Activated CD4-positive, alpha-beta T cell treated with anti-CD3 and anti-CD28 coated beads, Interleukin-10, Interleukin-2, amounts not matched to agents 100 ng/mL and 50 ng/mL, durations not matched to agents 16 hours and 8 hours (primary cell): ENCODE measurements around the gene BCAS3.
A peak's percentile ranks its signal among the peaks of the same experiment; 100 is the strongest.
"Not testable (repeated sequence)": the region's sequence is repeated elsewhere in the genome, so short reads cannot be mapped to it uniquely, and the experiment has no call there.

Experiments
- DNase-seq: peaks from one replicate; pipeline ENCODE4 v3.0.0-alpha.2; 2020

BCAS3 gene

GRCh38 chr17:60677308-60678117, at the start of gene BCAS3:
Gene BCAS3, plus strand, starts transcription at chr17:60677851.
- peak; percentile 99 for DNase-seq

DNA sequence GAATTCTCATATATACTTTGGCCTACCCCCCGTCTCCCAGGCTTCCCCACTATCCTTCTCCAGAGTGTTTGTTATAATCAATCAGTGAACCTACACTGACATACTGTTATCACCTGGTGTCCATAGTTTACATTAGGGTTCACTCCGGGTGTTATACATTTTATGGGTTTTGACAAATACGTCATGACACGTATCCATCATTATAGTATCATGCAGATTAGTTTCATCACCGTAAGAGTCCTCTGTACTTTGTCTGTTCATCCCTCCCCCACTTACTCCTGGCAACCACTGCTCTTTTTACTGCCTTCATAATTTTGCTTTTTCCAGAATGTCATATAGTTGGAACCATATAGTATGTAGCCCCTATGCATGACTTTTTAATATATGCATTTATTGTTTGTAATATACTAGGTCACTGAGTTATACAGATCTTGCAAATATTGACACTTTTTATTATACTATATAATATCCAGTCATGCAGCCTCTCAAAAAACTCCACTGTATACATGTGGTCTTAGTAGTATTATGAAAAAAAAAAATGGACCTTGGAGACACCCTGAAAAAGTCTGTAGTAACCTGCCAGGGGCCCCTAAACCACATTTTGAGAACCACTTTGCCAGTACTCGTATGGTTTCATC, 49.3 kb upstream of the BCAS3 start:
- no peak for DNase-seq

GRCh38 chr17:60629120-60629519, 48.5 kb upstream of the BCAS3 start:
- DNase-seq: no peak

DNA sequence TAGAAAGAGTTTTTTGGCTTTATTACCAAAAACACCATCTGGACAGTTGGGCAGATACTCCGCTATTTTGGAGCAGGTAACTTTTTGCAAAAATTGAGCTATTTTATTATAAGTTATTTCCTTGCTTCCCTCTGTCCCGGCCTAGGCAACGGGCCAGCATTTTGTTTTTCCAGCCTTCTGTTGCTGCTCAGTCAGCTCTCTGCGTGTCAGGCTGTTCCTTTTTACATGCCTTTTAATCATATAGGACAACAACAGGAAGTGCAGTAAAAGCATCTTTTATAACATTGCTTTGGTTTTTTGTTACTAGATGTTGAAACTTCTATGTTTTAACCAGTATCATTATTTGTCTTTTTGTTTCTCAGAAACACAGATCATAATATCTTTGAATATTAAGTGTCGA, 47.3 kb upstream of the BCAS3 start:
- DNase-seq: no peak

DNA sequence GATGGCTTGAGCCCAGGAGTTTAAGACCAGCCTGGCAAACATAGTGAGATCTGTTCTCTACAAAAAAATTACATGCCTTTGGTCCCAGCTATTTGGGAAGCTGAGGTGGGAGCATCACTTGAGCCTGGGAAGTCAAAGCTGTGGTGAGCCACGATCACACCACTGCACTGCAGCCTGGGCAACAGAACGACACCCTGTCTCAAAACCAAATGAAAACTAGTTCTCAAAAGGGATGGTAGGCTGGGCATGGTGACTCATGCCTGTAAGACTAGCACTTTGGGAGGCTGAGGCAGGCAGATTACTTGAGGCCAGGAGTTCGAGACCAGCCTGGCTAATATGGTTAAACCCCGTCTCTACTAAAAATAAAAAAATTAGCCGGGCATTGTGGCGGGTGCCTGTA, 46.5 kb upstream of the BCAS3 start:
- no peak for DNase-seq

DNA sequence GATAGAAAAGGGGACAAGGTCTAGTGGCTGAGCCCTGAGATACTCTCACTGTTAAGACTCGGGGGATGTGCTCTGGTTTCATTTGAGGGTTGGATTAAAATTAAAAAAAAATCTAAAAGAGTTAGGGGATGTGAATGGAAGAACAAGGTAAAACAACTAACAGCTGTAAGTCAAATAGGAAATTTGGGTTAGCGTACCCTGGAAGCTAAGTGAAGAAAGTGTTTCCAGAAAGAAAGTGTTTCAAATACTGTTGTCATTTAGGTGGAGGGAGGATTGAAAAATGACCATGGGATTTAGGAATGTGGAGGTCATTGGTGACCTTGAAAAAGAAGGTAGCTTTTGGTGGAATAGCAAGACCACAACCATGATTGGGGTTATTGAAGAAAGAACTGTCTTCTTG, 40.0 kb upstream of the BCAS3 start:
- DNase-seq: no peak

GRCh38 chr17:60639019-60639330, 38.7 kb upstream of the BCAS3 start:
- no peak for DNase-seq

DNA sequence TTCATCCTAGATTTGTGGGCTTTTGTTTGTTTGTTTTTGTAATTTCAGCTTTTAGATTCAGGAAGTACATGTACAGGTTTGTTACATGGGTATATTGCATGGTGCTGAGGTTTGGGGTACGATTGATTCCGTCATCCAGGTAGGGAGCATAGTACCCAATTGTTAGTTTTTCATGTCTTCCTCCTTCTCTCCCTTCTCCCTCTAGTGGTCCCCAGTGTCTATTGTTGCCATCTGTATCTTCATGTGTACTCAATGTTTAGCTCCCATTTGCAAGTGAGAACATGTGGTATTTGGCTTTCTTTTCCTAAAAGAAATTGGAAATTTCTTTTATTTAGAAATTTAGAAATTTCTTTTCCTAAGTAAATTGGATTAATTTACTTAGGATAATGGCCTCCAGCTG, 37.1 kb upstream of the BCAS3 start:
- no peak for DNase-seq

DNA sequence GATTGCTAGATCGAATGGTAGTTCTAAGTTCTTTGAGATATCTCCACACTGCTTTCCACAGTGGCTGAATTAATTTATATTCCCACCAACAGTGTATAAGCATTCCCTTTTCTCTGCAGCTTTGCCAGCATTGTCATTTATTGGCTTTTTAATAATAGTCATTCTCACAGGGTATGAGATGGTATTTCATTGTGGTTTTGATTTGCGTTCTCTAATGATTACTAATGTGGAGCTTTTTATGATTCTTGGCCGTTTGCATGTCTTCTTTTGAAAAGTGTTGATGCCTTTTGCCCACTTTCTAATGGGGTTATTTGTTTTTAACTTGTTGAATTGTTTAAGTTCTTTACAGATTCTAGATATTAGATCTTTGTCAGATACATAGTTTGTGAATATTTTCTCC, 36.5 kb upstream of the BCAS3 start:
- no peak for DNase-seq

DNA sequence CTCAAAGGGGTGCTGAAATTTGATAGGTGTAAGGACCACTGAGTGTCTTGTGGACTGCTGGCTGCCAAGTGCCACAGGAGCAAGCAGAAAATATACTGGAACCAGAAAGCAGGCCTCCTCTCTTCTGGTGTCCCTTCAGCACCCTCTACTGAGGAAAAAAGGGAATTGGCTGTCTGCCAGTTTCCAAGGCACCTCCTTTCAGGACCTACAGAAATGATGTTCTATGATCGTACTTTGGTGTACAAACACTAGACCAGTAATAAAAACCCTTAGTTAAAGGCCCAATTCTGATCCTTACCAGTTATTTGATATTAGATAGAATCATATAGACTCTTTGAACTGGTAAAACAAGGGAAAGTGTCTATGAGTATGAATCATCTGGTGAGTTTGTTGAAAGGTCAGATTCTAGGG, 35.8 kb upstream of the BCAS3 start:
- DNase-seq: peak; percentile 73

DNA sequence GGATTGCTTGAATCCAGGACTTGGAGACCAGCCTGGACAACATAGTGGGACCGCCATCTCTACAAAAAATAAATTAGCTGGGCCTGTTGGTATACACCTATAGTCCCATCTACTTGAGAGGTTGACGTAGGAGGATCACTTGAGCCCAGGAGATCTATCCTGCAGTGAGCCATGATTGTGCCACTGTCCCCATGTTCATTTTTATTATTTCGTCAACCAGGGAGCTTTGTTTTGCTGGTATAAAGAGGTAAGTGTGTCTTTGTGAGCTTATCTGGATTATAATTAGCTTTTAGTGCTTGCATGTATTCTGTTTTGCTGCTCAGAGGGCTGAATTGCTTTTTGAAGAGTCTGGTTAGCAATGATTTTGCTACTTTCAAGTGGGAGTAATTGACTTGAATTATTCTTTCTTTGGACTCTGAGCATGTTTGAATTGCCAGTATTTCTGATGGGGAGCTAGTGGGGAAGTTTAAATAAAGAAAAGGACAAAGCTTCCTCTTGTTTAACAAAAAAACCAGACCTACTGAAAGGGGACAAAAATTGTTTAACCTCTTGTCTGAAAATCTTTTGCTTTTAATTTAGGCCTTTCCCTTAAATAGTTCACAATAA, 31.6 kb upstream of the BCAS3 start:
- DNase-seq: no peak

DNA sequence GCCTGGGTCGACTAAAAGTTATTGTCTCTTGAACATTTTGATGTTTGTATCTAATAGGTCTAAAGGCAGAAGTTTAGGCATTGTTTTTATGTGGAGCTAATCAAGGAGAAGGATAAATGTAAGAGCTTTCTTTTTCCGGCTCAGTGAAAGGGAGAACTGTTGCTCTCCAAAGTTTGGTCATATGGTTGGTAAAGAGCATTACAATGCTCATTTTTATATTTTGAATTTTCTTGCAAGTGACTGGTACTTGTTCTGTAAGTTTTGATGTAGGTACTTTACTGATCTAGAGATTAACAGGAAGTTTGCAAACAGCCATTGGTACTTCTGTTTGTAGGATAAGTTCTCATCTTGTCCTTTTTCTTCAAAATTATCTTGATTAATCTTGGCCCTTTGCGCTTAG, 30.9 kb upstream of the BCAS3 start:
- DNase-seq: no peak

- DNase-seq: no peak
Measured at GRCh38 chr17:60647705-60648104, 29.9 kb upstream of the BCAS3 start.

- peak; percentile 14 for DNase-seq
Measured at GRCh38 chr17:60652454-60653247, 25.0 kb upstream of the BCAS3 start.

DNA sequence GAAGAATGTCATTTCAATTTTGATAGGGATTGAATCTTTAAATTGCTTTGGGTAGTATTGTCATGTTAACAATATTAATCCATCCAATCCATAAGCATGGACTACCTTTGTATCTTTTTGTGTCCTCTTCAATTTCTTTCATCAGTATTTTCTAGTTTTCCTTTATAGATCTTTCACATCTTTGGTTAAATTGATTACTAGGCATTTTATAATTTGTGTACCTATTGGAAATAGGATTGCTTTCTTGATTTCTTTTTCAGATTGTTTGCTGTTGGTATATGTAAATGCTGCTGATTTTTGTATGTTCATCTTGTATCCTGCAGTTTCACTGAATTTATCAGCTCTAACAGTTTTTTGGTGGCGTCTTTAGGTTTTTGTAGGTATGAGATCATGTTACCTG, 24.1 kb upstream of the BCAS3 start:
- DNase-seq: no peak

DNA sequence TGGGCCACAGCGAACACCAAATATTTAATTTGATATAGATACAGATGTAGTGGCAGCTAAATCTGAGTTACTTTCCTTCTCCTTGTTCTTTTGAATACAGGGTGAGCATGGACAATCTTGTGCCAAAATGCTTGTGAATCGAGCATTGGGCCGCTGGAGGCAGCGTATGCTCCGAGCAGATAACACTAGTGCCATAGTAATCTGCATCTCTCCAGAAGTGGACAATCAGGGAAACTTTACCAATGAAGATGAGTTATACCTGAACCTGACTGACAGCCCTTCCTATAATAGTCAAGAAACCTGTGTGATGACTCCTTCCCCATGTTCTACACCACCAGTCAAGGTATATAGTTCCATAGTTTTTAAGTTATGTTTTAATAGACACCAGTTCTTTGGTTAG, 21.2 kb upstream of the BCAS3 start:
- no peak for DNase-seq

DNA sequence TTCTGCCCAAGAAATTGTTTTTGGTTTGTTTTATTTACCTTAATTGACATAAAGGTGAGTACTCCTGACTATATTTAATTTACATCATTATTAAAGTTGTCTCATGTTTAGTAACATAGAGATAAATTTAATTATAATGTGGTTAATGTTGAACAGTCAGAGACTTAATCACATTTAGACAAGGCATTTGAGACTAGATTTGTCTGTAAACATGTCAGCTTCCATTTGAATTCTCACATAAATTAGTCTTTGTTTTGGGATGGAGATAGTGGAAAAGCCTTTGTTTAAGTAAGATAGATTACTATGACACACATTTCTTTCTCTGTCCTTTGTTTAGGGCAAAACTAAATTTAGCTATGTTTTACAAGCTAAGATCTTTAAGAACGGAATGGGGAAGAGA, 18.5 kb upstream of the BCAS3 start:
- DNase-seq: no peak

GRCh38 chr17:60661489-60661888, 16.2 kb upstream of the BCAS3 start:
- DNase-seq: no peak

- no peak for DNase-seq
Measured at GRCh38 chr17:60664022-60664421, 13.6 kb upstream of the BCAS3 start.

DNA sequence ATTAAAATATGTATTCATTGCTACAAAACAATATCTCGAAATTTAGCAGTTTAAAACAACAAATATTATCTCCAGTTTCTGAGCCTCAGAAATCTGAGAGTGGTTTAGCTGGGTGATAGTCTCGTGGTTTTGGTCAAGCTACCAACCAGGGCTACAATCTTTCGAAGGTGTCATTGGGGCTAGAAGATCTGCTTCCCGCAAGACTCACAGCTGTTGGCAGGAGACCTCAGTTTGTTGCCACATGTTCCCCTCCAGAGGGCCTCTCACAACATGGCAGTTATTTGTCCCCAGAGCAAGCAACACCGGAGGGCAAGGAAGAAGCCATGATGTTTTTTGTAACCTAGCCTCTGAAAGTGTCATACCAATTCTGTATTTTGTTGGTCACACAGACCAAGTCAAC, 12.0 kb upstream of the BCAS3 start:
- no peak for DNase-seq

DNA sequence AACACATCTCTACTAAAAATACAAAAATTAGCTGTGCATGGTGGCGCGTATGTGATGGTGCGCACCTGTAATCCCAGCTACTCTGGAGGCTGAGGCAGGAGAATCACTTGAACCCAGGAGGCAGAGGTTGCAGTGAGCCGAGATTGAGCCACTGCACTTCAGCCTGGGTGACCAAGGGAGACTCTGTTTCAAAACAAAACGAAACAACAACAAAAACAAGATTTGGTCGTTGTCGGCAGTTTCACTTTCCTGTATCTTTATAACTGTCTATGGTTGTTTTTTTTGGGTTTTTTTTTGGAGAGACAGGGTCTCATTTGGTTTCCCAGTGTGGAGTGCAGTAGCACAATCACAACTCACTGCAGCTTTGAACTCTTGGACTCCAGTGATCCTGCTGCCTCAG, 8.9 kb upstream of the BCAS3 start:
- not testable (repeated sequence) for DNase-seq

DNA sequence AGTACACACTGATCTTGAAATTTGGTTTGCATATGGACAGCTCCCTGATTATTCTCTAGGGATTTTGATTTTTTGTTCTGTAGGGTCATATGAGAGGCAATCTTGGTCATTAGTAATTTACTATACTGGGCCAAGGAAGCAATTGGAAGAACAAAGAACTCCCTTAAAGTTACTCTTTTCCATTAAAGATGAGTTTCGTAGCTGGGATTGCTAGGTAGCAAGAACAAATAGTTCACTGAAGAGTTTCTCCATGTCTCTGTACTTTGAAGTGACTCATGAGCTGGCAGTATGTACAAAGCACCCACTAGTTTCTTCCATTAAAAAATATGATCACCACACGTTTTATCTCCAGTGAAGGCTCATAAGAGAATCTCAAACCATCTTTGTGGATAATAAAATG, 6.2 kb upstream of the BCAS3 start:
- DNase-seq: no peak

- not testable (repeated sequence) for DNase-seq
Measured at GRCh38 chr17:60674637-60675036, 3.0 kb upstream of the BCAS3 start.

GRCh38 chr17:60675997-60676396, 1.7 kb upstream of the BCAS3 start:
- DNase-seq: no peak
